HG02623 (cell line): ENCODE results near the gene HTR1E.
"Not testable (repeated sequence)": the region's sequence is repeated elsewhere in the genome, so short reads cannot be mapped to it uniquely, and the experiment has no call there.

Experiments used
- ATAC-seq: cut with Tn5 transposase; IDR thresholded peaks from one replicate; pipeline ENCODE4 v1.9.1; 2021; ENCODE audit warnings: moderate library complexity; ENCODE audit not compliant: unreplicated experiment

Gene HTR1E, protein sequence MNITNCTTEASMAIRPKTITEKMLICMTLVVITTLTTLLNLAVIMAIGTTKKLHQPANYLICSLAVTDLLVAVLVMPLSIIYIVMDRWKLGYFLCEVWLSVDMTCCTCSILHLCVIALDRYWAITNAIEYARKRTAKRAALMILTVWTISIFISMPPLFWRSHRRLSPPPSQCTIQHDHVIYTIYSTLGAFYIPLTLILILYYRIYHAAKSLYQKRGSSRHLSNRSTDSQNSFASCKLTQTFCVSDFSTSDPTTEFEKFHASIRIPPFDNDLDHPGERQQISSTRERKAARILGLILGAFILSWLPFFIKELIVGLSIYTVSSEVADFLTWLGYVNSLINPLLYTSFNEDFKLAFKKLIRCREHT

DNA sequence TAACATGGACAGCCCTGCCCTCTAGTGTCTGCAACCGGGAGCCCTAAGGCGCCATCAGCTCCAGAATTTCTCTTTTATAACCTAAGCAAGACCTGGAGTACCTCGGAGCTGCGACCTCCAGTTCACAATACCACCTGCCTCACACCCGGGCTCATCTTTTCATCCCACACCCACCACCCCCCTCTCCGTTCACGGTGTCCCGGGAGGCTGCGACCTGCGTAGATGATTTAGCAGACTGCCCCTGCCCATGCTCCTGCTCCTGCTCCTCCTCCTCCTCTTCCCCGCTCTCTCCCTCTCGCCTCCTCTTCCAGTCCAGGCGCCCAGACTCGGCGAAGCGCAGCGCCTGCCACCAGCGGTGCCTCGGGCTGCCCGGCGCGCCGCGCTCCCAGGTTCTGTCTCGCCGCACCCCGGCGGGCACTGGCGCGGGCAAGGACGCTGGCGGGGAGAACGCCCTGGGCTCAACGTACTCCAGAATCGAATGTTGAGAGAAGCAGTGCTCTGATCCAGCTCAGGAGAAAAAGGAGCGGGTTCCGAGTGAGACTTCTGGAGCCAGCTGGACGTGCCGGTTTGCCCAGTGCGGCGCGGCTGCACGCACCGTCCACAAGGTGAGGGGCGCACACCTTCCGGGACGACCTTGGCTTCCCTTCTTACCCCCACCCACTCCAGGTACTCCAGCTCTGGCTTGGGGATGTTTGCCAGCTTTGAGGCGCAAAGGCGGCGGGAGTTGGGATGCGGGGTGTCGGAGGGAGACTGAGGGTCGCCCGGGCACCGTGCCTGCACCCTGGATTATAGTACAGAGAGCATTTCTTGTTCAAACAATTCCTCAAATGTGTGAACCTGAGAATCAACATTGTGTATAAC is at the start of gene HTR1E:
Gene HTR1E (plus strand): TSS at position 310 of the 861 bp plus-strand sequence. CDS start 77,807 bp downstream, outside the sequence.
- peak; percentile 66 for ATAC-seq

DNA sequence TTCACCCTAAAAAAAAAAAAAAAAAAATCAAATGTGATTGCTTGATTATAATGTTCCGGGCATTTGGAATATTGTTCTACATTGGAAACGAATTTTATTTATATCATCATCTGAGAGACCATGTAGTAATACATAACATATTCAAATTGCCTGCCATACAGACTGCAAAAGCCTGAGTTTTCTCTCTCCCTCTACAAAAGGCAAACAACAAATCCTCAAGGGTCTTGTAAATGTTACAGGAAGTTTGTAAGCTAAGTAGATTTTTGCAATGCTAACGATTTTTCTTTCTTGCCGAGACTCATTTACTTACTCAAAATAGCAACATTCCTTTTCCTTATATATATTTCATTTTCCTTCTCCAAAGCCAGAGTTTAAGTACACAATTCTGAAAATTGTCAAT is 49.0 kb upstream of the HTR1E start:
- ATAC-seq, result no peak

DNA sequence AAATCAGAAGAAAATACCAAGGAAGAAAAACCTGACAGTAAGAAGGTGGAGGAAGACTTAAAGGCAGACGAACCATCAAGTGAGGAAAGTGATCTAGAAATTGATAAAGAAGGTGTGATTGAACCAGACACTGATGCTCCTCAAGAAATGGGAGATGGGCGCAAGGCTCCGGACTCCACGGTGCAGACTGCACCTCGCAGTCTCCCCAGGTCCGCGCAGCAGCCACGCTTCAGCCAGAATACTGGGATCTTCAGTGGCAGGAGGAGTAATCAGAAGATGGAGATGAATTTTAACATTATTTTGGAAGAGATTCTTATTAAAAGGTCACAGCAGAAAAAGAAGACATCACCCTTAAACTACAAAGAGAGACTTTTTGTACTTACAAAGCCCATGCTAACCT is 40.1 kb upstream of the HTR1E start:
- ATAC-seq, result not testable (repeated sequence)

DNA sequence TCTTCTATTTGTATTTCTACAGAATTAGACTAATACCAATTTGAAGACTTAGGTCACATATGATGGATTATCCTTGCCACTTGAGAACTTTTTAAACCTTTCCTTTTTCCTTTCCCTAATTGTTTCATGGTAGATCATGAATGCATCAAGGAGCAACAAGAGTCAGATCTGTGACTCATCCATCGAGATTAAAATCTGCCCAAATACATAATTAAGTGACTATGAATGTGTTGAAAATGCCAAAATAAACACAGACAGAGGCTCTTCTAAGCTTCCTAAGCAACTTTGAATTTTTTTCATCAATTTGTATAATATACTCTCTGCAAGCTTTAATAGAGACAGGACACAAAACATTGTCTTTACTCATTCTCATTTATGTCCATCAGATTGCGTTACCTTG is 23.5 kb upstream of the HTR1E start:
- no peak for ATAC-seq

DNA sequence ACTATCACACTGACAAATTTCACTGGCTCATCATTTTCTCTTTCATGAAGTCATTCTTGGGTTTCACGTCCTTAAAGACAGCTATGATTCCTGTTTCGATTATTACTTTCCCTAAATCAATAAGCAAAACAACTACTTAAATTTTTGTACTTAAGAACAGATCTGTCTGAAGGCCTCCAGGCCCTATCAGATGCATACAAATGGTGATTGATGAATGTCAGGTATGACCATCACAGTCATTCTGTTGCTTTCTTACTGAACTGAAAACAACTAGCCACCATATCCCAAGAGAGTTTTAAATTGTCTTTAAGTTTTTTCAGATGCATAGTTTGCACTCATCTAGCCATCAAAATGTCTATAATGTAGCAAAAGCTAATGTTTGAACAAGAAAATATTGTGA is 20.9 kb upstream of the HTR1E start:
- no peak for ATAC-seq

DNA sequence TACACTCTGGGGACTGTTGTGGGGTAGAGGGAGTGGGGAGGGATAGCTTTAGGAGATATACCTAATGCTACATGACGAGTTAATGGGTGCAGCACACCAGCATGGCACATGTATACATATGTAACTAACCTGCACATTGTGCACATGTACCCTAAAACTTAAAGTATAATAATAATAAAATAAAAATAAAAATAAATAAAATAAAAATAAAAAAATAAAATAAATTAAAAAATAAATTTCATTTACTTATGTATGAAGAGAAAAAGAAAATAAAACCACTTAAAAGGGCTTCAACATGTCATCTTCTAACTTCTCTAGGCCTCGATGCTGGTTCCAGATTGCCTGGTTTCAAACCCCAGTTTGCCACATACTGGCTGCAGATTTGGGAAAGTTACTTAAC is 10.2 kb upstream of the HTR1E start:
- ATAC-seq, result not testable (repeated sequence)

DNA sequence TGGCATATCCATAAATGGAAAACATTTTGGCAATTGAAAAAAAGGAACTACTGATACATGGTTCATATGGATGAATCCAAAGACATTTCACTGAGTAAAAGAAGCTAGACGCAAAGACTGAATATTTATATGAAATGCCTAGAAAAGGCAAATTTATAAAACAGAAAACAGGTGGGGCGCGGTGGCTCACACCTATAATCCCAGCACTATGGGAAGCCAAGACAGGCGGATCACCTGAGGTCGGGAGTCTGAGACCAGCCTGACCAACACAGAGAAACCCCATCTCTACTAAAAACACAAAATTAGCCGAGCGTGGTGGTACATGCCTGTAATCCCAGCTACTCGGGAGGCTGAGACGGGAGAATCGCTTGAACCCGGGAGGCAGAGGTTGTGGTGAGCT is 9.5 kb upstream of the HTR1E start:
- not testable (repeated sequence) for ATAC-seq

DNA sequence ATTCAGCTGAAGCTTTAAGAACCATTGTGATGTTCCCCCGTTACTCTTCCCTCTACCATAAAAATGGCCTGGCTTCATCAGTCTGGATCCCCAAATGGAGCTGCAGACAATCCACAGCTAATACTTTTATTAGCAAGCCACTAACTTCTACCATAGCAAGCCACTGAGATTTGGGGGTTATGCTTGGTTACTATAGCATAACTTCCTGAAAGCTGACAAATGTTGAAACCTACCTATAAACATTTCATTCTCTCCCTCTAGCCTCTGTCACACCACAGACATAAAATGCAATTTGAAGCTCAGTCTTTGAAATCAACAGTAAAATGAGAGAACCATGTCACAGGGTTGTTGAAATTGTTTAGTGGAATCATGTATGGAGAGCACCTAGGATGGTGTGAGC is 3.0 kb upstream of the HTR1E start:
- ATAC-seq, result no peak

DNA sequence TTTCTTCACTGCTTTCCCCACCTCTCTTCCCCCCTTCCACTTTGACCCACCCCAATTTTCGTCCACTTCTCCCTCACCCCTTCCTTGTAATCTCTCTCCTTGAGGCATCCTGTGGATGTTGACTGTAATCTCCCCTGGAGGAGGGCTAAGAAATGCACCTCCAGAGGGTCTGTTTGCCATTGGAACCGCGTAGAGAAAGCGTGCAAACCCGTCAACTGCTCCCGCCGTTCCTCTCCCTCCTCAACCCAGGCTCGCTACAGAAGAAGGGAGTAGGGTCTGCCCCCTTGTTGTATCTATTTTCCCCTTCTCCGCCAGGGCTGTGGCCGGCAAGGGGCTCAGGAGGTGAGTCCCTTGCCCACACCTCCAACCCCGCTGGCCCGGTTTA is 502 bp upstream of the HTR1E start:
- ATAC-seq, result no peak

DNA sequence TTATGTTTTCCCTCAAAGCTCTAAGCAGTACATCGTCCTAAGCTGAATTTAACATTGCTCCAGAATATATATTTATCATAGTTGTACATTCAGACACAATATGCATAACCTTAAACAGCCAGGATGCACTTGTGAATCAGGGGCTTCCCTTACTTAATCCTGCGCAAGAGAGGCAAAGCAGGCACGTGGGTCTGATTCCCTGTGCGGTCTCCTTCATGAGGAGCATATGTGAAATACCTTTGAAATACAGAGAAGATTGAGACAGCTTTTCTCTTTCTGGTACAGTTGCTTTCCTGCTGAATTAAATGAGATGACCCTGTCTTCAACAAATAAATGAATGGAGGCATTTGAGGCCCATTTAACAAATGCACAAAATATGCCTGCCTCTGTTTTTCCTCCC is 1.5 kb downstream of the HTR1E start:
- no peak for ATAC-seq

DNA sequence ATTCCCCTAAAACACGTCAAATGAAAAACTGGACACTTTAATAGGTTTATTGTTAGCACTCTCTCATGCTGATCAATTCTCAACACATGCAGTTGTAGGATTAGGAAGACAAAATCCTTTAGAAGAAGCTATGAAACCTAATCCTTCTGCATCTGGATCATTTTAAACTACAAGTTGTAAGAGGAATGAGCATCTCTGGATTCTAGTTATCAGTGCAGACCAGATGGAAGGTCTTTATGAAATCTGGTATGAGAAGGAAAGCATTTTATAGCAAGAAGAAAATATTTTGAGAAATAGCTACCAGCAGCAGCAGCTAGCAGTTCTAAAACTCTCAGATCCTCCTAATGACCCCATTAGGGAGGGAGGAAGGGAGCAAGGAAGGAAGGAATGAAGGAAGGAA is 4.1 kb downstream of the HTR1E start:
- ATAC-seq, result no peak

DNA sequence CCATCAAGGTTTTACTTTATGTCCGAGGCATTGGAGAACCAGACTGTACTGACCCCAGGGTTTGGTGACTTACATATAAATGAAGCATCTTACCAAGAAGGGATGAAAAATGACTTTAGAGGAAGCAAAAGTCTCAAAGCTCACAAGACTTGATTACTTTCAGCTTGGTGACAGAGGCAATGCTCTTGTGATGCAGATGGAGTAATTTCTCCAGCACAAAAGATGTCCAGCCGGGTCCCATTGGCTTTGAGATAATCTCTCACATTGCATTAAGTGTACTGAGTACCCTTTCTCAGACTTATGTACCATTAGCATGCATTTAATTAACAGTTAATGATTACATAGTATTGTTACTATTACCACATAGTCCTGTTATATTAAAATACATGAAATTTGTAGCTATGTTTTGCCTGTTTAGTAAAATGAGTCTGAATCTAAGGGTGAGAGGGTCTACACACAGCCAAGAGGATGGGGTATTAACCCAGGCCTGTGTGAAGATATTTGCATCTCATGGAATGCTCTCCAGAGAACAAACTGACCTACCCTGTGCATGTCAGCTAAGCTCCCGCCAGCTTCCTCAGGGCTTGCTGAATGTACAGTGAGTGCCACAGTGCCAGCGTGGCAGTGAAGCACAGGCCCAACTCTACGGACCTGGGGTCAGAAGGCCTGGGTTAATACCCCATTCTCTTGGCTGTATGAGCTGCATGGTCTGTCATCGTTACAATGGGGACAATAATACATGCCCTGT is 5.6 kb downstream of the HTR1E start:
- ATAC-seq, result no peak

DNA sequence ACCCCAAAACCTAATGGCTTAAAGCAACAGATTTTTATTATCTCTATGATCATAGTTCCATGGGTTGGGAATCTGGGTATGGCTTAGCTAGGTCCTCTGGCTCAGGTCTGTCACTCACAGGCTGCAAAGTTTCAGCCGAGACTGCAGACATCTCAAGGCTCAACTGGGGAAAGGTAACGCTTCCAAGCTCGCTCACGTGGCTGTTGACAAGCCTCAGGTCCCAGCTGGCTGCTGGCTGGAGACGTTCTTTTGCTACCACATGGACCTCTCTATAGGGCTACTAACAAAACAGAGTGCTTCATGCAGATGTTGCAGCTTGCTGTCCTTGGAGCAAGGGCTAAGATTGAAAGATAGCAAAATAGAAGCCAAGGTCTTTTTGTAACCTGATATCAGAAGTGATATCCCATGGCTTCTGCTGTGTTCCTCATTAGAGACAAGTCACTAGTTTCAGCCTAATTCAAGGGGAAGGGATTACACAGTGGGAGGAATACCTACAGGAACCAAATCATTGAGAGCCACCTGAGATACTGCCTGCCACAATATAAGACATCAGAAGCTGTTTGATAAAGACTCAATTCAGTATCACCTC is 6.6 kb downstream of the HTR1E start:
- no peak for ATAC-seq

DNA sequence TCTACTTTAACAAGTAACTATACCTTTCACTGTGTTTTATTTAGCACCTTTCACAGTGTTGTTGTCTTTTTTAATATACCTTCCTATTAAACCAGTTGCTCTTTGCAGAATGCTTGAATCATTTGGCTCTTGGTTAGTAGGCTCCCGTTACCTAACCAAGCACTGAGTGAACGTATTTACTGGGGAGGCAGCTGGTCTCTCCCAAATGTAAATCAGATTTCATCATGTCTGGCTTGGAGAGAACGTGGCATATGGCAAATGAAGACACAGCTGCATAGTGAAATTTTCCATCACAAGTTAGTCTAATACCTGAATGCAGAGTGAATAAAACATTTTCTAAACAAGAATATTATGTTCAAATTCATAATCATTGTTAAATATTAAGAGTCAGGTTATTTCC is 12.4 kb downstream of the HTR1E start:
- no peak for ATAC-seq

DNA sequence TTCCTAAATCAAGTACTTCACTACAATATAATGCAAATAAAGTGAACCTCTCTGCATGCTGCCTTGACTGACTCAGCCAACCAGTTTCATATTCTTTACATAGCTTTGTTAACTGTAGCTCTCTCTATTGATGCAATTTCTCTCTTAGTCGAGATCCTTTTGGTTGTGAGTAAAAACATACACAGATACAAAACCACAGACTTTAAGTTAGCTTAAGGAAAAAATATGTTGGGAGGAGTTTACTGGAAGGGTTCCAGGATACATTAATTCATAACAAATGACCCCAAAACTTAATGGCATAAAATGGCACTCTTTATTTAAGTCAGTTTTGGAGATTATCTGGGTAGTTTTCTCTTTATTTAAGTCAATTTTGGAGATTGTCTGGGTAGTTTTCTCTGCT is 15.7 kb downstream of the HTR1E start:
- no peak for ATAC-seq

DNA sequence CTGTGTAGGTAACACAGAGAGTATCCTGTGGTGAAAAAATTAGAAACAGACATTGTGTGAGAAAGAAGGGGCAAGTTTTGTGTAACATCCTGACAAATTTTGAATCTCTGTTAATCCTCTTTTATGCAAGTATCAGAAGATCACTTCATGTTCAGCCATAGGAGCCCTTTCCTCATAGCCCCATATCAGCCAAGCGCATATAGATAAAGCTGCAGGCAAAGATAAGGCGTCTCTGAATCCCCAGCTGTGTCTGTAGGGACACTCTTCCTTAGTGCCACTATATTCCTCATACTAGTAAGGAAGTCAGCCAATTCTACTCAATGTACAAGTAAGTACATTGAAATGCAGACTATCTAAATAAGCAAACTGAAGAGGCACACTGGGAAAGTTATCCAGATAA is 22.3 kb downstream of the HTR1E start:
- ATAC-seq, result no peak

DNA sequence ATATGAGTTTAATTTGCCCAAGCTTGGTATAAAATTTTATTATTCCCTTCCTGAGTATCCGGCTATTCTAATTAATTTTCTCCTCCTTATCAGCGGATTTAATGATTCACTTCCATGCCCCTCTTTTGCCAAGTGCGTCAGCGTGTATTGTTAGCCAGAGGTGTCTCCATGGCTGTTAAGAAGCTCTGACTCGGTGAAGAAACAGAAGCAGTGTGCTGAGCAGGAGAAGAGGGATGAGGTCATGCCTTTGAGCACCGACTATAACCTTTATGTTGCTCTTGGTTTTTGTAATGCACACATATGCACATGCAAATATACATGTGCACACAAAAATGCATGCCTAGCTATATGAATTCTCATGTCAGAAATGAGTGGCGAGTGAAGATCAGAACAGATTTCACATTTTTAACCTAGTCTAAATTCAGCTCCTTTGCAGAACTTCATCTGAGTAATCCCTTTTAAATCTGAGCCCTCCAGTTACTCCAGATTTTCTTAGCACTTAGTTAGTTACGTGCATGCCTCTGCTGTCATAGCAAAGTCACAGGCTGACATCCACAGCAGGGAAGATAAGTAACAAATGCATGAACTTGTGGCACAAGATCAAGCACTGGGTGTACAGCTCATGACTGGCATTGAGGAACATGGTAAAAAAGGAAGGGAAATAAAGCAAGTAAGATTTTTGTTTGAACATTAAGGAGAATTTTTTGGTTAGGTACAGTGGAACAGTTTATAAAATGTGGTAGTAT is 24.3 kb downstream of the HTR1E start:
- no peak for ATAC-seq

DNA sequence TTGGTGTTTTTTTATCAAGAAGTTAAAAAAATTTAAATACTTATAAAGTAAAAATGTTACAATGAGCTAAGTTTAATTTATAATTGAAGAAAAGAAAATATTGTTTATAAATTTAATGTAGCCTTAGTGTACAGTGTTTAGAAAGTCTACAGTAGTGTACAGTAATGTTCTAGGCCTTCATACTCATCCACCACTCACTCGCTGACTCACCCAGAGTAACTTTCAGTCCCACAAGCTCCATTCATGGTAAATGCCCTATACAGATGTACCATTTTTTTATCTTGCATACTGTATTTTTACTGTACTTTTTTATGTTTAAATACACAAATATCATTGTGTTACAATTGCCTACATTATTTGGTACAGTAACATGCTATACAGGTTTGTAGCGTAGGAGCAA is 26.0 kb downstream of the HTR1E start:
- no peak for ATAC-seq

DNA sequence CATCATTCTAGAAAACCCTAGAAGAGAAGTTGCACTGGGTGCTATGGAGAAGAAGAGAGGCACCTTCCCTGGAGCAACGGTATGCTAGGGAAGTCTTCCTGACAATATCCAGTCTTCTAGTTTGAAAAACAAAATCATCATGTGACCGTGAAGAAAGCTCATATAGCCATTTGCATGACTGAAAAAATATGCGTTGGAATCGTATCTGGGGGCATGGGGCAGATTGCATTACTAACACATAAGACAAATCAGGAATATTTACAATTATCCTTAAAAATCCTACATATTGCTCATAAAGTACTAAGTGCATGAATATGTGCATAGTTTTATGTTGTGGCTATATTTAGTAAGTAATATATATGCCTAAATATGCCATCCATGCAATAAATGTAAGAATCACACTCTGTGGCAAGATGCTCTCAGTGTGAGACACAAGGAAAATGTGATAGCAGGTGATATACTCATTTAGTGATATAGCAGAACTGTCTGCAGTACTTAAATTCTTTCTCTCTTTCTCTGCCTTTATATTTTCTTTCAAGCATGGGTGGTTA is 26.8 kb downstream of the HTR1E start:
- no peak for ATAC-seq

DNA sequence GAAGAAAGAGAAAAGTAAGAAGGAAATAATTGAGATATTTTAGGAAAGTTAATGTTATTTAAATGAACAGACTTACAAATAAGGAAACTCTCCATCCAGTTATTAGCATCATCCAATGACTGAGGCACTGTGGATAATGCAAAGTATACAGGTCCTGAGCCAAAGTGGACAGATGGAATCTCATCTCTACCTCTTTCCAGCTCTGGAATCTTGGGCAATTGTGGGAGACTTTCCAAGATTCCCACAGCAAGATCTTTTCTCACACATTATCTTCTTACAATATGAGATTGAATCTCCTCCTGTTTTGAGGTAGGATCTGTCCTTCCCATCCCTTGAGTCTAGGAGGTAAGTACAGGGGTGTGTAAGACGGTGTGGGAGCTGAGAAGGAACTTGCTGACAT is 28.9 kb downstream of the HTR1E start:
- no peak for ATAC-seq
